GM12873 (cell line): ENCODE results near the gene ZNF136.
A peak's percentile ranks its signal among the peaks of the same experiment; 100 is the strongest.

ENCODE experiments used
- TF ChIP-seq, protein P1 (sequence below): IDR thresholded peaks from 2 replicates; pipeline ENCODE4 v1.5.1; 2012; ENCODE audit warnings: low read depth, mild to moderate bottlenecking, moderate library complexity, low read length, control low read depth; ENCODE audit not compliant: insufficient read depth; ENCODE audit errors: missing control alignments

ZNF136 gene

DNA sequence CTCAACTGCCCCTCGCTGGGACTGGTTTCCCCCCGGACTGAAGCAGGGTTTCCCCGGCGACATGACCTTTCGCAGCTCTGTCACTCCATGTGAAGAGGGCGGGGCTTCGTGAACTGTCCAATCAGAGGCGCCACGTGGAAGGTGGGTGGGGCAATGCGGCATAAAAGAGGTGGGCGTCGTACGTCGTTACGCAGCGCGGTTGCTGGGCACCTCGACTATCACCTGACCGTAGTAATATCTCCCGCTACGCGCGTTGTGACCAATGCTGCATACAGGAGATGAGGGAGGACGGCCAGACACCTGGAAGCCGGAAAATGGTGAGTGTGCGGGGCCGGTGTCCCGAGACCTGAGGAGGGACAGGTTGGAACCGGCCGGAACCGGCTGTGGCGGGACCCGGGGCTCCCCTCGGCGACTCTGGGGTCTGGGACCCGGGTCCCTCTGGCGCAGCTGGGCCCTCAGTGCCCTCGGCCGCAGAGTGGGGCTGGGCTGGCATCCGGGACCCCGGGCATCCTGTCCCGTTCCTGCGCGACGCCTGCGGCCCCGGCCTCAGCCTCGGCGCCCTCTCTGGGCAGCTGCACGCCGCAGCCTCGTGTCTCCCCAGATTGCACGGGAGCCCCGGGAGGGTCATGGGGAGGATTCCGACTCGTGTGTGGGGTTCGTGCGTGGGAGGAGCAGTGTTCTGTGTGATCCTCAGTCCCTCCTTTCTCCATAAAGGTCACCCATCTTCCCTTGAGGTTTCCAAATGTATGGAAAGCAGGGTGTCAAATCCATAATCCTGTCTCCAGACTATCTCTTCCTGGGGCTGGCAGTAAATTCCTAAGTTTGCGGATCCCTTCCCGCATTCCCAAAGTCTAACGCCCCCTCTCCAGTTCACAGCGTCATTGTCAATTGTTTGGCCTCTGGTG, 32.2 kb downstream of the ZNF136 start:
- TF ChIP-seq, protein P1, sequence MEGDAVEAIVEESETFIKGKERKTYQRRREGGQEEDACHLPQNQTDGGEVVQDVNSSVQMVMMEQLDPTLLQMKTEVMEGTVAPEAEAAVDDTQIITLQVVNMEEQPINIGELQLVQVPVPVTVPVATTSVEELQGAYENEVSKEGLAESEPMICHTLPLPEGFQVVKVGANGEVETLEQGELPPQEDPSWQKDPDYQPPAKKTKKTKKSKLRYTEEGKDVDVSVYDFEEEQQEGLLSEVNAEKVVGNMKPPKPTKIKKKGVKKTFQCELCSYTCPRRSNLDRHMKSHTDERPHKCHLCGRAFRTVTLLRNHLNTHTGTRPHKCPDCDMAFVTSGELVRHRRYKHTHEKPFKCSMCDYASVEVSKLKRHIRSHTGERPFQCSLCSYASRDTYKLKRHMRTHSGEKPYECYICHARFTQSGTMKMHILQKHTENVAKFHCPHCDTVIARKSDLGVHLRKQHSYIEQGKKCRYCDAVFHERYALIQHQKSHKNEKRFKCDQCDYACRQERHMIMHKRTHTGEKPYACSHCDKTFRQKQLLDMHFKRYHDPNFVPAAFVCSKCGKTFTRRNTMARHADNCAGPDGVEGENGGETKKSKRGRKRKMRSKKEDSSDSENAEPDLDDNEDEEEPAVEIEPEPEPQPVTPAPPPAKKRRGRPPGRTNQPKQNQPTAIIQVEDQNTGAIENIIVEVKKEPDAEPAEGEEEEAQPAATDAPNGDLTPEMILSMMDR: no peak

DNA sequence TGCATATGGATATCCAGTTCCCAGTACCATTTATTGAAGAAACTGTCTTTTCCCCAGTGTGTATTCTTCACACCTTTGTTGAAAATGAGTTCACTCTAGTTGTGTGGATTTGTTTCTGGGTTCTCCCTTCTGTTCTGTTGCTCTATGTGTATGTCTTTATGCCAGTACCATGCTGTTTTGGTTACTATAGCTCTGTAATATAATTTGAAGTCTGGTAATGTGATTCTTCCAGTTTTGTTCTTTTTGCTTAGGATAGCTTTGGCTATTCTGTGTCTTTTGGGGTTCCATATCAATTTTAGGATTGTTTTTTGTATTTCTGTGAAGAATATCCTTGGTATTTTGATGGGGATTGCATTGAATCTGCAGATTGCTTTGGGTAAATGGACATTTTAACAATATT, 35.2 kb downstream of the ZNF136 start:
- TF ChIP-seq, protein P1: no peak

DNA sequence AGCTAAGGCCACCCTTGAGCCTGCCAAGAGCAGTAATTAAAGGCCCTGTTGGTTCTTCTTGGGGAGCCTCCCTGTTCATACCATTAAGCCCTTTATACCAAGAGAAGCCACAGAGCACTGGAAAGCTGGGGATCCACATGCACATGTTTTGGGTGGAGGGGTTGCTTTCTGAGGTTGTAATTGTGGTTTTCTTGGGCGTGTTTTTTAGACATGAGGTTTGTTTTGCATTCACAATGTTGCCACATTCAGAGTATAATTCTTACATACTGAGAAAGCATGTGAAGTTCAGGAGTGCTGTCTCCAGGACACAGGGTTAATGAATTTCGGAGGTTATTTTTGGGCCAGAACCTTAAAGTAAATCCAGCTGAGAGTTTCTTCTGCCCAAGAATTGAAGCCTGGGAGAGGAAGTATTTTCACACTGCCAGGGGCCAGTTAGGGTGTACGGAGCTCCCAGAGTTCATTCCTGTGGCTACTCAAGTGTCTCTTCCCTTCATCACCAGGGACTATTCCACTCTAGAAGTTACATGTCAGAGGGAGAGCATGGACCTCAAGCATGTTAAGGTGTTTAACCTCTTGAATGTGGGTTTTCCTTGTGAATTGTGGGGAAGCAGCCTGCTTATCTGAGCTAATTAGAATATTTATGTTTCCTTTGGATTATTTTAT, 37.0 kb downstream of the ZNF136 start:
- TF ChIP-seq, protein P1: no peak

DNA sequence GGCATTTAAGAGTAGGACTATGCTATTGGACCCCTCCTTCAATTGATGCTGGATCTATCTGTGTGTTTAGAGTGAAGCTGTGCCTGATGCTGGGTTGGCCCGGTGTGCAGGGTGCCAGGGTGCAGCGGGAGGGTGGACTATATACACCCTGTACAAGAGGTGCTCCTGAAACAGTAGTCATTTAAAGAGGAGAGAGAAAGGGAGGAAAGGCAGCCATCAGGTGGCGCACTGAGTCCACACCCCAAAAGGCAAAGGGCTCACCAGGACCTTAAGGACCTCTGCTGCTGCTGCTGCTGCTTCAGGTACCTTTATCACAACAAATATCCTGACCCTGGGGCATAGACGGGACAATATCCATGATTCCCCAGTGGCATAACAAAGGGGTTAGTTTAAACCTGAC, 39.4 kb downstream of the ZNF136 start:
- TF ChIP-seq, protein P1: peak; percentile 43

DNA sequence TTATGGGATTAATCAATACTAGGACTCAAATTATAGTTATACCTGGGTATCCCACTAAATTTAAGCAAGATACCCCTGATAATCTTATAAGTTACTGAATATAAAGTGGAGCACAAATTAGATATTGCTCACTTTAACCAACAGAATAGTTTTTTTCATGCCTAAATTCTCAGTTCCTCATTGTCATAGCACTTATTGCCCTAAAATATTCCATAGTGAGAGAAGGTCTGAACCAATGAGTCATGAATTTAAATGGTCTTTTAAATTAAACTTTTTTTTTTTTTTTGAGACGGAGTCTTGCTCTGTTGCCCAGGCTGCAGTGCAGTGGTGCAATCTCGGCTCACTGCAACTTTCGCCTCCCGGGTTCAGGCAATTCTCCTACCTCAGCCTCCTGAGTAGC, 42.4 kb downstream of the ZNF136 start:
- TF ChIP-seq, protein P1: no peak

DNA sequence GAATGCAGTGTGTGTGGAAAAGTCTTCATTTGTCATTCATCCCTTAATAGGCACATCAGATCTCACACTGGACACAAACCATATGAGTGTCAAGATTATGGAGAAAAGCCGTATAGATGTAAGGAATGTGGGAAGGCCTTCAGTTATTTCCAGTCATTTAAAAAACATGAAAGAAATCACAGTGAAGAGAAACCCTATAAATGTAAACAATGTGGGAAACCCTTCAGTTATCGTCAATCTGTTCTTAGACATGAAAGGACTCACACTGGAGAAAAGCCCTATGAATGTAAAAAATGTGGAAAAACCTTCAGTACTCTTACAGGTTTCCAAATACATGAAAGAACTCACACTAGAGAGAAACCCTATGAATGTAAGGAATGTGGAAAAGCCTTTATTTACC, 45.3 kb downstream of the ZNF136 start:
- TF ChIP-seq, protein P1: no peak

DNA sequence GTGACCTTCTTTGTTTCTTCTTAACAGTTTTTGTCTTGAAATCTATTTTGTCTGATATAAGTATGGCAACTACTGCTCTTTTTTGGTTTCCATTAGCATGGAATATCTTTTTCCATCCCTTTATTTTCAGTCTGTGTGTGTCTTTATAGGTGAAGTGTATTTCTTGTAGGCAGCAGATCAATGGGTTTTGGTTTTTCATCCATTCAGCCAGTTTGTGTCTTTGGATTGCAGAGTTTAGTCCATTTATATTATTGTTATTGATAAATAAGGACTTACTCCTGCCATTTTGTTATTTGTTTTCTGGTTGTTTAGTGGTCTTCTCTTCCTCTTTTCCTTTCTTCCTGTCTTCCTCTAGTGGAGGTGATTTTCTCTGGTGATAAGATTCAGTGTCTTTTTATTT, 54.4 kb downstream of the ZNF136 start:
- TF ChIP-seq, protein P1: no peak
